Activated T-helper 1 cell treated with Interleukin-2 at 50 U/mL for 16 hours (primary cell): ENCODE data around the gene ABCC12.

Source experiments
- DNase-seq: peaks from one replicate; pipeline ENCODE4 v3.0.0-alpha.2; 2020; ENCODE audit warnings: low read depth

The ABCC12 gene

GRCh38 chr16:48165961-48166578 lies 10.3 kb upstream of the ABCC12 start:
- no peak for DNase-seq

GRCh38 chr16:48164907-48165715 lies 9.3 kb upstream of the ABCC12 start:
- peak; percentile 30 for DNase-seq

GRCh38 chr16:48162839-48163410 lies 7.1 kb upstream of the ABCC12 start:
- DNase-seq, result no peak

GRCh38 chr16:48161906-48162305 lies 6.1 kb upstream of the ABCC12 start:
- DNase-seq, result no peak

GRCh38 chr16:48160575-48160974 lies 4.8 kb upstream of the ABCC12 start:
- DNase-seq, result no peak

- no peak for DNase-seq
Observed at GRCh38 chr16:48158296-48158695, 2.5 kb upstream of the ABCC12 start.

GRCh38 chr16:48157794-48158193 lies 2.0 kb upstream of the ABCC12 start:
- no peak for DNase-seq

GRCh38 chr16:48157302-48157701 lies 1.5 kb upstream of the ABCC12 start:
- no peak for DNase-seq

- peak; percentile 57 for DNase-seq
Observed at GRCh38 chr16:48156790-48157209, 1.0 kb upstream of the ABCC12 start.

GRCh38 chr16:48153774-48154173 lies 2.0 kb downstream of the ABCC12 start:
- DNase-seq, result no peak

GRCh38 chr16:48152226-48152625 lies 3.6 kb downstream of the ABCC12 start:
- no peak for DNase-seq

GRCh38 chr16:48150707-48151106 lies 5.1 kb downstream of the ABCC12 start:
- DNase-seq, result no peak

- DNase-seq, result no peak
Observed at GRCh38 chr16:48146710-48147109, 9.1 kb downstream of the ABCC12 start.

GRCh38 chr16:48146131-48146530 lies 9.7 kb downstream of the ABCC12 start:
- DNase-seq, result no peak

- no peak for DNase-seq
Observed at GRCh38 chr16:48143812-48144368, 11.9 kb downstream of the ABCC12 start.

- DNase-seq, result no peak
Observed at GRCh38 chr16:48140821-48141220, 15.0 kb downstream of the ABCC12 start.

- no peak for DNase-seq
Observed at GRCh38 chr16:48139517-48139916, 16.3 kb downstream of the ABCC12 start.

GRCh38 chr16:48138543-48138942 lies 17.2 kb downstream of the ABCC12 start:
- DNase-seq, result no peak

GRCh38 chr16:48137822-48138221 lies 18.0 kb downstream of the ABCC12 start:
- no peak for DNase-seq

GRCh38 chr16:48136547-48137360 lies 19.0 kb downstream of the ABCC12 start:
- no peak for DNase-seq

- no peak for DNase-seq
Observed at GRCh38 chr16:48133455-48134211, 22.2 kb downstream of the ABCC12 start.
